Amniotic epithelial cell (primary cell): ENCODE results near the gene SIGMAR1.
"Not testable (repeated sequence)": the region's sequence is repeated elsewhere in the genome, so short reads cannot be mapped to it uniquely, and the experiment has no call there.

Source experiments
- DNase-seq: peaks from one replicate; pipeline ENCODE4 v3.0.0-alpha.2; 2010; ENCODE audit warnings: low read depth

Gene SIGMAR1

GRCh38 chr9:34654323-34655051, 16.9 kb upstream of the SIGMAR1 start:
- DNase-seq: no peak

- no peak for DNase-seq
Observed at GRCh38 chr9:34653151-34654072, 15.8 kb upstream of the SIGMAR1 start.

GRCh38 chr9:34652602-34653000, 15.0 kb upstream of the SIGMAR1 start:
- no peak for DNase-seq

- DNase-seq: peak; percentile 75
Observed at GRCh38 chr9:34651876-34652601, 14.5 kb upstream of the SIGMAR1 start, which contains the start of gene IL11RA. Gene IL11RA, plus strand, starts transcription at chr9:34652185. Its CDS starts 3,033 bp downstream, at chr9:34655218.

- DNase-seq: peak; percentile 67
Observed at GRCh38 chr9:34651321-34651720, 13.7 kb upstream of the SIGMAR1 start.

- peak; percentile 77 for DNase-seq
Observed at GRCh38 chr9:34650816-34651215, 13.2 kb upstream of the SIGMAR1 start.

GRCh38 chr9:34648673-34649072, 11.1 kb upstream of the SIGMAR1 start:
- DNase-seq: no peak

GRCh38 chr9:34647651-34648050, 10.1 kb upstream of the SIGMAR1 start:
- DNase-seq: no peak

GRCh38 chr9:34647084-34647403, 9.5 kb upstream of the SIGMAR1 start:
- DNase-seq: no peak

- peak; percentile 78 for DNase-seq
Observed at GRCh38 chr9:34646211-34647083, 8.9 kb upstream of the SIGMAR1 start, which contains the start of gene GALT. Gene GALT, plus strand, starts transcription at chr9:34646675. Its CDS starts 30 bp downstream, at chr9:34646705.

- DNase-seq: peak; percentile 68
Observed at GRCh38 chr9:34644766-34645314, 7.3 kb upstream of the SIGMAR1 start.

GRCh38 chr9:34642679-34643078, 5.1 kb upstream of the SIGMAR1 start:
- no peak for DNase-seq

- DNase-seq: not testable (repeated sequence)
Observed at GRCh38 chr9:34639322-34639721, 1.7 kb upstream of the SIGMAR1 start.

GRCh38 chr9:34638138-34638445, 505 bp upstream of the SIGMAR1 start:
- DNase-seq: no peak

- DNase-seq: no peak
Observed at GRCh38 chr9:34636791-34637355, 714 bp downstream of the SIGMAR1 start.

- no peak for DNase-seq
Observed at GRCh38 chr9:34635556-34635955, 2.0 kb downstream of the SIGMAR1 start.

- DNase-seq: no peak
Observed at GRCh38 chr9:34634551-34635248, 2.9 kb downstream of the SIGMAR1 start.

GRCh38 chr9:34633851-34634550, 3.6 kb downstream of the SIGMAR1 start:
- peak; percentile 51 for DNase-seq

- no peak for DNase-seq
Observed at GRCh38 chr9:34633166-34633565, 4.4 kb downstream of the SIGMAR1 start.
